RWPE2 (cell line): ENCODE results near the gene PPP1R11.

ENCODE experiments used
- ATAC-seq: fragments of 200-7000 bp; cut with Tn5 transposase; 3 replicates; pipeline ENCODE4 v1.9.1; 2021; ENCODE audit warnings: low read depth
- DNase-seq: peaks from one replicate; pipeline ENCODE4 v3.0.0-alpha.2; 2020; ENCODE audit warnings: low spot score
- H3K27ac ChIP-seq: fragments of 450-650 bp; 2 replicates; pipeline ENCODE4 v1.5.1; 2017; ENCODE audit warnings: mild to moderate bottlenecking; ENCODE audit not compliant: poor library complexity, severe bottlenecking
- H3K27me3 ChIP-seq: fragments of 250-450 bp; sonication (Bioruptor Pico); 2 replicates; pipeline ENCODE4 v1.5.1; 2021; ENCODE audit warnings: mild to moderate bottlenecking, moderate library complexity; ENCODE audit not compliant: insufficient read depth, poor library complexity, severe bottlenecking
- H3K36me3 ChIP-seq: fragments of 250-450 bp; sonication (Bioruptor Pico); 2 replicates; pipeline ENCODE4 v1.5.1; 2020; ENCODE audit warnings: low read depth, mild to moderate bottlenecking, moderate library complexity
- H3K4me1 ChIP-seq: fragments of 250-450 bp; sonication (Bioruptor Pico); 2 replicates; pipeline ENCODE4 v1.5.1; 2021; ENCODE audit warnings: mild to moderate bottlenecking, moderate library complexity; ENCODE audit not compliant: insufficient read depth, poor library complexity, severe bottlenecking
- H3K4me3 ChIP-seq: fragments of 250-450 bp; sonication (Bioruptor Pico); 2 replicates; pipeline ENCODE4 v1.5.1; 2021; ENCODE audit warnings: mild to moderate bottlenecking, moderate library complexity; ENCODE audit not compliant: severe bottlenecking
- H3K9me3 ChIP-seq: fragments of 250-450 bp; sonication (Bioruptor Pico); 2 replicates; pipeline ENCODE4 v1.5.1; 2021; ENCODE audit warnings: mild to moderate bottlenecking, moderate library complexity; ENCODE audit not compliant: severe bottlenecking
- CTCF ChIP-seq: fragments of 450-650 bp; IDR thresholded peaks from one replicate; pipeline ENCODE4 v1.5.1; 2017; ENCODE audit warnings: mild to moderate bottlenecking, moderate library complexity; ENCODE audit not compliant: poor library complexity, severe bottlenecking

Gene PPP1R11

GRCh38 chr6:30103872-30104179 is 36.8 kb downstream of the PPP1R11 start:
- no peak overlapping the region for H3K4me3 ChIP-seq
- H3K4me1 ChIP-seq: peaks cover 12% of the 10 kb centered on the region
- DNase-seq: no peak
- no peaks in the 10 kb centered on the region for H3K9me3 ChIP-seq
- no peak overlapping the region for H3K27ac ChIP-seq
- H3K27me3 ChIP-seq: no peaks in the 10 kb centered on the region
- no peak for ATAC-seq
- no peak for TF ChIP-seq CTCF
- H3K36me3 ChIP-seq: no peaks in the 10 kb centered on the region

GRCh38 chr6:30104661-30105060 is 37.7 kb downstream of the PPP1R11 start:
- no peak for DNase-seq
- Histone ChIP-seq H3K9me3 (no peaks in the 10 kb centered on the region), H3K4me1 (peaks cover 12% of the 10 kb centered on the region), H3K4me3 (no peak overlapping the region), H3K36me3 (no peaks in the 10 kb centered on the region), H3K27ac (no peak overlapping the region), H3K27me3 (no peaks in the 10 kb centered on the region)
- ATAC-seq: no peak
- TF ChIP-seq CTCF: no peak

- ATAC-seq: no peak
- Histone ChIP-seq H3K4me1 (no peaks in the 10 kb centered on the region), H3K4me3 (no peak overlapping the region), H3K36me3 (no peaks in the 10 kb centered on the region), H3K27me3 (no peaks in the 10 kb centered on the region), H3K9me3 (no peaks in the 10 kb centered on the region), H3K27ac (no peak overlapping the region)
- no peak for TF ChIP-seq CTCF
- no peak for DNase-seq
Measured at GRCh38 chr6:30111266-30111856, 44.4 kb downstream of the PPP1R11 start.

GRCh38 chr6:30112402-30112994 is 45.5 kb downstream of the PPP1R11 start:
- ATAC-seq: no peak
- no peak for DNase-seq
- no peak overlapping the region for H3K4me3 ChIP-seq
- H3K9me3 ChIP-seq: no peaks in the 10 kb centered on the region
- no peaks in the 10 kb centered on the region for H3K27me3 ChIP-seq
- no peak for TF ChIP-seq CTCF
- H3K36me3 ChIP-seq: no peaks in the 10 kb centered on the region
- H3K4me1 ChIP-seq: no peaks in the 10 kb centered on the region
- no peak overlapping the region for H3K27ac ChIP-seq

GRCh38 chr6:30113003-30113759 is 46.2 kb downstream of the PPP1R11 start, which contains the start of gene TRIM31:
TRIM31 (minus strand) TSS chr6:30113090; CDS start chr6:30112805, 285 bp downstream.
- Histone ChIP-seq H3K4me1 (no peaks in the 10 kb centered on the region), H3K9me3 (no peaks in the 10 kb centered on the region), H3K27ac (no peak within 1 kb of the TSS), H3K27me3 (no peaks in the 10 kb centered on the region), H3K36me3 (no peaks in the 10 kb centered on the region), H3K4me3 (no peak within 1 kb of the TSS)
- no peak for DNase-seq
- ATAC-seq: no peak
- TF ChIP-seq CTCF: no peak
